ENCODE measurements around the gene AKAP6.

Gene AKAP6

GRCh38 chr14:32491416-32492016 lies 162.4 kb downstream of the AKAP6 start:
- no peak for DNase-seq (ENCODE audit: low read depth)

DNA sequence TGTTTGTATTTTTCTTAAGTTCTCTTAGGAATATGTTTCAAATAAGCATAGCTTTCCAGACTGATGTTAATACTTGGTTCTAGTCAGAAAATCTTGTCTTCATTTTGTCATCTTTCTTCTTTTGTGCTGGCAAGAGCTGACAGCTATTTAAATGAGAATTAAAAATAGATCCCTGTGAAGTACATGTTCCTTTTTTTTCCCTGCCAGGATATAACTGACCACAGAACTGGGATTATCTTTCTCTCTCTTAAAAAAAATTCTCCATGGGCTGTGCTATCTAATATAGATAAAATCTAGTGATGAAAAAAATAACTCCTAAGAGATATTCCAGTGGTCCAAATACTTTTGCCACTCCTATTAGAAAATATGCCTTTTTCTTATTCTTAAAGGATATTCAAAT lies 163.4 kb downstream of the AKAP6 start:
- DNase-seq (ENCODE audit: low read depth) = no peak

DNA sequence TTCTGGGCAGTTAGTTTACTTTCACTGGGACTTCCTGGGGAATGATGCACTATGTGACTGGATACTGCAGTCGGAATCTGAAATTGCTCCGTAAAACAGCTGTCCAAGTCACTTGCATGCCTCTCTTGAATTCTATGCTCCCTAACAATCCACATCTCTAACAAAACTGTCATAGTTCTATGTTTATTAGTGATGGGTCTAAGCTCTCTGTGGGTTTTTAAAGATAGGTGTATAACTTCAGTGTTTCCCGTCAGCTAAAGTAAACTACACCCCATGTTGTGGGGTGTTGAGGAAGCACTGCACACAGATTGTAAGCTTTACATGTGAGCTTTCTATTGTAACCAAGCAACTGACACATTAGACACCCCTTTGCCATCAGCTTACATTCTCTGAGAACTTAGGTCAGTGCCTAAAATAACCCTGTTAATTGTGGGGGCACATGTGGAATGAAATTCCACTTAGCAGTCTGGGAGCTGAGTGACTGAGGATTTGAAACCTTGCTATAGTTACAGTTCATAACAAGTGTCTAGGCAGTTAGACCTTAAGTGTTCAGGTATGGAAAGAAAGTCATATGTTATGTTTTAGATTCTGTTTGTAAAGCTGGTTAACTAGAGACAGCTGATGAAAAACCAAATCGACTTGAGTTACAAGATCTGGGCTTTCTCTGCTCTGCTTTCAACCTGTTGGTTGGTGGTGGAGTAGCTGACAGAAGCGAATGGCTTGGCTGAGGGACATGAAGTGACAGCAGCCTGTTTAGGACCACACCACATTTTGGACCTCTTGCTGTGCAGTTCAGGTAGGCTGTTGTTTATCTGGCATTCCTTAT lies 165.7 kb downstream of the AKAP6 start:
- DNase-seq (ENCODE audit: low read depth) = no peak

- DNase-seq (ENCODE audit: low read depth) = no peak
Observed at GRCh38 chr14:32495435-32495734, 166.3 kb downstream of the AKAP6 start.

DNA sequence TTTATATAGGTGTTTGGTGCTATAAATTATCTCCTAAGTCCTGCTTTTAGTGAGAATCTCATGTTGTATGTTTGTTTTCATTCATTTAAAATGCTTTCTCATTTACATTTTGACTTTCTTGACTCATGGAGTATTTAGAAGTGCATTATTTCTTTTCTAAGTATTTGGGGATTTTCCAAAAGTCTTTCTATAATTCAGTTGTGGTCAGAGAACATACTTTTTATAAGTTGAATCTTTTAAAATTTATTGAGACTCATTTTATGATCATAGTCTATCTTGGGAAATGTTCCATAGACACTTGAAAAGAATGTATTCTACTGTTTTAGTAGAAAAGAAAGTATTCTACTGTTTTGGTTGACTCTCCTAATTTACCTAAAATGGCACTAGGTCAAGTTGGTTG lies 168.2 kb downstream of the AKAP6 start:
- DNase-seq (ENCODE audit: low read depth) = no peak

- no peak for DNase-seq (ENCODE audit: low read depth)
Observed at GRCh38 chr14:32507029-32507984, 178.2 kb downstream of the AKAP6 start.

GRCh38 chr14:32508281-32508680 lies 179.2 kb downstream of the AKAP6 start:
- no peak for DNase-seq (ENCODE audit: low read depth)

DNA sequence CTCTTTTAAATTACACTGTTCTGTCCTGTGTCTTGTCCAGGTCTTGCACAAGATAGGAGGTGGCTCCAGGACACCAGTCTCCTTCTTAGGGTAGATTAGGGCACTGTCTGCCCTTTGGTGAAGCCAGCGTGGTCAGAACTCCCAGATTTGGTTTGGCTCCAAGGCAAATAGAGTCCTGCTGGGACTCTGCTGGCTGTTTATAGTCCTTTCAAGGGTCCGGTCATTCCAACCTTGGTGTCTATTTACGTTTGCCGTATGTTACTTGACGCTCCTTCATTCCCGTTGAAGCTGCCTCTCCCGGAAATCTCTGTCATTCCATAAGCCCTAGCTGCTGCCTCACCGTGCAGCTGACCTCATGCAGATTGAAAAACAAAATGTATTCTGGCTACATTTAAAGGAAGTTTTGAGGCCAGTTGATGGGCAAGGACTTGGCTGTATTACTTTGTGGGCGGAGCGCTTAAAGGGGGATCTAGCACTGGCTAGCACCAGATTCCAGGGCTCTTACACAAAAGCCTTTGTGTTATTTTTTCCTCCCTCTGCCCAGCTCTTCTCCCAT lies 180.6 kb downstream of the AKAP6 start:
- DNase-seq (ENCODE audit: low read depth) = no peak

GRCh38 chr14:32510815-32511214 lies 181.7 kb downstream of the AKAP6 start:
- DNase-seq (ENCODE audit: low read depth) = no peak

GRCh38 chr14:32512348-32512747 lies 183.2 kb downstream of the AKAP6 start:
- no peak for DNase-seq (ENCODE audit: low read depth)

GRCh38 chr14:32512813-32513212 lies 183.7 kb downstream of the AKAP6 start:
- no peak for DNase-seq (ENCODE audit: low read depth)

DNA sequence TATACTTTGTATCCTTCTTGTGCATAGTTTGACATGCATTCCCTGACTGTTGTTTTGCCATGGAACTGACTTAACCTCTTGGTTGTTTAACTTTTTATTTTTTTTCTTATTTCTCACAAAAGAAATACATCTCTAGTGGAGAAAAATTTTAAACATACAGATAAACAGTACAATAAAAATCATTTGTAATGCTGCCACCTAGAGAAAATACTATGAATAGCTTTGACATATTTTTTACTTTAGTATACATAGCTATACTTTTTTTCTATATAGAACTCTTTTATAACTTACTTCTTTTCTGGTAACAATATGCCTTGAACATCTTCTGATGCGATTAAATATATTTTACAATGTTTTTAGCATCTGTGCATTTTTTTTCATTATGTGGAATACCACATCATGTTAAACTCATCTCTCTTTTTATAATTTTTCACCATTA lies 184.5 kb downstream of the AKAP6 start:
- no peak for DNase-seq (ENCODE audit: low read depth)

- no peak for DNase-seq (ENCODE audit: low read depth)
Observed at GRCh38 chr14:32514236-32514635, 185.1 kb downstream of the AKAP6 start.

DNA sequence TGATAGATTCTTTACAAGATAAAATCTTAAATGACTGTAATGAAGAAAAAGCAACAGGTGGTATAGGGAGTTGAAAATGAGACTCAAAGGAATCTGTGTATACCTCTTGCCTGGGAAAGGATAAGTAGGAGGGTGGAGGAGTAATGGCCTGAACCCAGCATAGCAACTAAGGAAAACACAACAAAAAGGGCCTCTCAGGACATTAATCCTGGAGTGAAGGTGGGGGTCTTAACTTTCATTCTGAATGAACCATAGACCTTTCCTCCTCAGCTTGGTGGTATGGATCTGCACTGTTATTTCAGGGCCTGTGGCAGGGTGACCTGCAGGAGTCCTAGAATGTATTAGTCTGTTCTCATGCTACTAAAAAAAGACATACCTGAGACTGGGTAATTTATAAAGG lies 185.6 kb downstream of the AKAP6 start:
- no peak for DNase-seq (ENCODE audit: low read depth)

DNA sequence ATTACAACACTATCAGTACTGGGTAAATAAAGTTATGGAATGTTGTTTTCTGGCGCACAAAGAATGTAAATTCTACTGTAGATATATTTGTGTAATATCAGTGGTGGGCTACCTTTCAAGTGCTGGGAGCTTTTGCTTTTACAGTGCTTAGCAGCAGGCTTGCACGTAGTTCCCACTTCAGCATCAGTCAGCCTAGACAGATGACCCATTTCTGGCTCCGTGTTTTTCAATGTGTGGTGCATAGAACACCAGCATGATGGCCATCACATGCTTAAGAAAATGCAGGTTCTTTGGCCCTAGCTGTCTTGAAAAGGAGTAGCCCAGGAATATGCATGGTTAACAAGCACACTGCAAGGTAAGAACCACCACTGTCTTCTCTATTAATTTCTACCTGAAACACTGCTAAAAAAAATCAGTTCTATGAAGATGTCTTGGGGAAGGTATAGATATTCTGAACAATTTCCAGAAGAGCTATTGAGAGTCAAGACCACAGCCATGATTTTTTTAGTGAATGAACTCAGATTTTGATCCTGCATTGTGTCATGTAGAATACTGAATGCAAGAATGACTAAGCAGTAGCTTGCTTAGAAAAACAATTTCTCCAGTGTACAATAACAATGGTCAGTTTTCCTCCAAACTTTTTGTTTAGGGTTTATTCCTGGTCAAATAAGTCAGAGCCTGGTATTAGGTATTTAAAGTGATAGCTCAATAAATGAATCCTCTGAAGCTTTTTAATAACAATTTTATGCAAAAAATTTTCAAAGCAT lies 195.7 kb downstream of the AKAP6 start:
- no peak for DNase-seq (ENCODE audit: low read depth)

DNA sequence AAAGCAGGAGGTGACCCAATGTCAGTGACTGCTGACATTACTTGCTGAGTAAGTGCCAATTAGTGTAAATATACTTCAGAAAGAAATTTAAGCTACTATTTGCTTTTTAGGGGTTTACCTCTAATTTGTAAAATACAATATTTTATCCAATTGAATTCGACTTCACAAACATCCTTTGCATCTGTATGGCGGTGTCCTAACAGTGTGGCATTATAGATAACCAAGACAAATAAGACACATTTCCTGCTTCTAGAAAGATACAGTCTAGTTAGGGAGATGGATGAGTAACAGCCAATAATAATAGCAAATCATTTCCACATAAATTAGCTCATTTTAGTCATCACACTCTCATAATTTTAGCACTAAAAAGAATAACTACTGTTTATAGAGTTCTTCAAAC lies 196.5 kb downstream of the AKAP6 start:
- DNase-seq (ENCODE audit: low read depth) = no peak

- DNase-seq (ENCODE audit: low read depth) = no peak
Observed at GRCh38 chr14:32530800-32531199, 201.7 kb downstream of the AKAP6 start.

DNA sequence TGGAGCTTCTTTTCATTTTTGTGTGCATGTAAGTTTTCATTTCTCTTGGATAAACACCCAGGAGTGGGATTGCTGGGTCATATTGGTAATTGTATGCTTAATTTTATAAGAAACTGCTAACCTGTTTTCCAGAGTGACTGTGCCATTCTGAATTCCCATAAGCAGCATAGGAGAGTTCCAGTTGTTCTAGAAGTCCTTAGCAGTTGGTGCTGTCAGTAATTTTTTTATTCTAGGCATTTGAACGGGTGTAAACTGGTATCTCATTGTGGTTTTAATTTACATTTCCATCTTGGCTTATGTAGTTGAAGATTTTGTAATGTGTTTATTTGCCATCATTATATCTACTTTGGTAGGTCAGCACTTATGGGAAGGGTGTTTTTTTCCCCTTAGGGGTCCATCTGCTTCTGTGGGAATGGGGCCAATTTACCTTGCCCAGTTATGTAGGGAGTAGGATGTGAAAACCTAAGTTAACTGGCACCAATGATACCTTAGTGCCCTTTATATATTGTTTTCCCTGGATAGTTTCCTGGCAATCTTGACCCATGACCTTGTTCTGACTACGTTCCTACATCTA lies 202.9 kb downstream of the AKAP6 start:
- no peak for DNase-seq (ENCODE audit: low read depth)

DNA sequence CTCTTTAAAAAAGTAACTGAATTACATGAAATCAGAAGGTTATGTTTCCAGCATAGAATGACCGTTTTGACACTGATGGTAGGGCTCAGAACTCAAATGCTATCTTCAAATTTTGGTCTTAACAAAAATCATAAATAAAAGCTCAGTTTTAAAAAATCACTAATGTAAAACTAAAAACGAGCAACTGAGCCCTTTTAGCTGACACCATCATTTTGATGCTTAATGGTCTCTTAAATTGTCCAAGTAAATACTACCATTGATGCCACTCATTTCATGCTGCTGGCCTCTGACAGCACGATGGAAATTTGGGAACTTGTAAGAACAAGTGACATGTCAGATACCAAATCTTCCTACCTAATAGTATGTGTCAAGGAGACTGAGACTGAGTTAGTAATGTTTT lies 205.0 kb downstream of the AKAP6 start:
- no peak for DNase-seq (ENCODE audit: low read depth)

DNA sequence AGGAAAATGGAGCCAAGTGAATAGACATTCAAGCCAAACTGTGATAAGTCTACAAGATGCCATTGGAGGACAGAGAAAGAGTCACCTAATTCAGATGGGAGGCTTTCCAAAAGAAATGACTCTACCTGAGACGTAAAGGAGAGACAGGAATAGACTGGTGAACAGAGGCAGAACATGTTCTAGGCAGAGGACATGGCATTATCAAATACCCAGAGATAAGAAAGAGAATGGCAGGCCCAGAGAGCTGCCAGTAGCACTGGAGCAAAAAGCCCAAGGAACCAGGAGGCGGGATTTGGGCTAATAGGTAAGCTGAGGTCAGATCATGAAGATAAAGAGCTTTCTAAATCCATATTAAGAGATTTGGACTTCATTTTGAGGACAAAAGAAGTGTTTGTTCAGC lies 207.1 kb downstream of the AKAP6 start:
- DNase-seq (ENCODE audit: low read depth) = no peak

GRCh38 chr14:32537166-32537565 lies 208.1 kb downstream of the AKAP6 start:
- DNase-seq (ENCODE audit: low read depth) = no peak
